HG02884 (cell line): Measurements from ENCODE around the gene EPHA1.
"Not testable (repeated sequence)": the region's sequence is repeated elsewhere in the genome, so short reads cannot be mapped to it uniquely, and the experiment has no call there.

Source experiments
- ATAC-seq: cut with Tn5 transposase; IDR thresholded peaks from one replicate; pipeline ENCODE4 v1.9.1; 2021; ENCODE audit warnings: mild to moderate bottlenecking, moderate library complexity; ENCODE audit not compliant: unreplicated experiment

The EPHA1 gene

DNA sequence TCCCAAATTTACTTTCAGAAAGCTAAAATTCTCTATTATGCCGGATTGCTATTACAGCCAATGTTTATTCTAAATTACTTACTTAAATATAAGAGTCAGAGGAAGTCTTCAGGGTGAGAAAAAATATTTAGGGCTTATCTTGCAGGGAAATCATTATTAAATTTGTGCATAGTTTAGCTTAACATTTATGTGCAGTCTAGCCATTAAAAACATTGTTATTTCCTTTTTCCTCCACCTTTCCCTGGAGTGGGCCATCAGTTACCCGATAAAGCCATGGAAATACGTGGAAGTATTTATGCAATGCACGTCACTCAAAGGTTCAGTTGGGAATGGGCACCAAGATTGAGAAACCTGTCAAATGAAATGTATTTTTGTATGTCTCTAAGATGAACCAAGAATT, 25.1 kb upstream of the EPHA1 start:
- ATAC-seq: no peak

DNA sequence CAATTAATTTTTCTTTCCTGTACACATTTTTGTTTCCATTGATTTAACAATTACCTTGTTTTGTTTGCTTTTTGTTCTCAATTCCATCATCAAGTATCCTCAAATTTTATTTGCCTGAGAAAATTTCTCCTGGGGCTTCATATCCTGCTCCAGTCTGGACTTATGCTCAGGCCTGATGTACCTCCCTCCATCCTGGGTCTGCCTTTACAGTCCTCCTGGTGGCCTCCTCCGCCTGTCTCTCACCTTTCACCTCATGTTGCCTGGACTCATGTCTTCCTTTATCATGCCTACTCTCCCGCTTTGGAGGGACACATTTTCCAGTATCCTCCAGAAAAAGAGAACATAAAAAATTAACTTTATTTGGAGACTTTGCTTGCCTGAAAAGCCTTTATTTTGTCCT, 22.5 kb upstream of the EPHA1 start:
- ATAC-seq: no peak

DNA sequence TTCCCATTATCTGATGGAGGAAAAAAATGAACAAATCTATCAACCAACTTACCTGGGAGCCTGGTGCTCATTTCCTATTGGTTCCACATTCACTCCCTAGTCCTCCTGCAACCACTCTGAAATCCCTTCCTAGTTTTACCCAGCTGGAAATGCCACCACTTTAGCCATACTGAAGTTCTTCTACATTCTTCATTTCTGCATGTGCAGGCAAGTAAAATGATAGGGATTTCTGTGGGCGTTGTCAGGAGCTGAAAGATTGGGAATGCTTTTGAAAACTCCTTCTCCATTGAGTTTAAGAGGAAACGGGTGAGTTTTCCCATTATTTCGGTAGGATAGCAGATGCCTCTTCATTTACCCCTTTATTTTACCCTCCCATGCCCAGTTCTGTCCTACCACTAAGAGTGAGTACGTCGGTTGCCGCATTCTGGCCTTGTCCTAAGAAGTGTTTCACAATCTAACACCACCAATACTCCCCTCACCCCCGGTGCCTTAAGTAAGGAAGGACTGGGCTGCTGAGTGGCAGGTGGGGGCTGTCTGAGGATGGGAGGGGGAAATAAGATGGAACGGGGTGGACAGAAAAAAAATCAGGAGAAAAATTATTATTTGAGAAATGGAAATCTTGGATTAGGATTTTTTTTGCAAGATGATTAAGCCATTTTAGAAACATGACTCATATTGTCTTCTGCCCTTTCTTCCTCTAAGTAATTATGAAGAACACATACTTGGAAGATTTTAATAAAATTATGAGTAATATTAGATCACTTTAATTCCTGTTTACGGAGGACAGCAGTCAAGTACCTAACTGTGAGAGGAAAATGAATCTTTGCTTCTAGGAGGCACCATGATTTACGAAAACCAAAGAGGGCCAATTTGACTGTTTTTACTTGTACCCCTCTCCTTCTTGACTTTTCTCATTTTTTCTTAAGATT, 21.4 kb upstream of the EPHA1 start:
- ATAC-seq: no peak

DNA sequence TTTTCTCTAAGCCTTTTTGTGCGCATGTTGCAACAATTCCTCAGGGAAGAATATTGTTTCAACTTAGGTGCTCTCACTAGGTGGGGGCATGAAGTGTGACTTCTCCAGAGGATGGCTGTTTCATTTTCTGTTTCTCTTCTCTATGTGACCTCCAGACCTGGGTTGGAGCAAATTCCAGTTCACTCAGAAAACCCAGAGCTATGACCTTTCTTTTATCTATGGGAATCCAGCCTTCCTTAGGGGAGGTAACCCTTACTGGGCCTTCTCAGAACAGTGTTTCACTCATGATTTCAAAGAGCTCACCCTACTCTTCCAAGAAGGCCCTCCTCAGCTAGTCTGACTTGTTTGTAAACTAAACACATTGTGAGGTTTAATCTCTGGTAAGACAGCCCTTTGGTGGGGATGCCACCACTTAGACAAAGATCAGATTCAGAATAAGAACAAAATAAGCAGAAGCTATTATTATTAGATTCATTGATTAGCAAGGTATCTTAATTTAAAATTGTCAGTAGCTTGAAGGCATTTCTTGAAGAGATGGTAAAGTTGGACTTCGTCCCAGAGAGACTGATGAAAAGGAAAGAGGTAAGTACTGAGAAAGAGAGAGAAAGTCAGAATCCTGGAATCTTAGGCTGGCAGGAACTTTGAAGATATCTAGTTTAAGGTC, 18.0 kb upstream of the EPHA1 start:
- no peak for ATAC-seq

DNA sequence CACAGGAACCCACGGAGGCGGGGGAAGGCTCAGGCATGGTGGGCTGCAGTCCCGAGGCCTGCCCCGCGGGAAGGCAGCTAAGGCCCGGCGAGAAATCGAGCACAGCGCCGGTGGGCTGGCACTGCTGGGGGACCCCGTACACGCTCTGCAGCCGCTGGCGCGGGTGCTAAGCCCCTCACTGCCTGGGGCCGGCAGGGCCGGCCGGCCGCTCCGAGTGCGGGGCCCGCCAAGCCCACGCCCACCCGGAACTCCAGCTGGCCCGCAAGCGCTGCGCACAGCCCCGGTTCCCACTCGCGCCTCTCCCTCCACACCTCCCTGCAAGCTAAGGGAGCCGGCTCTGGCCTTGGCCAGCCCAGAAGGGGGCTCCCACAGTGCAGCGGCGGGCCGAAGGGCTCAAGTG, 15.8 kb upstream of the EPHA1 start:
- not testable (repeated sequence) for ATAC-seq

DNA sequence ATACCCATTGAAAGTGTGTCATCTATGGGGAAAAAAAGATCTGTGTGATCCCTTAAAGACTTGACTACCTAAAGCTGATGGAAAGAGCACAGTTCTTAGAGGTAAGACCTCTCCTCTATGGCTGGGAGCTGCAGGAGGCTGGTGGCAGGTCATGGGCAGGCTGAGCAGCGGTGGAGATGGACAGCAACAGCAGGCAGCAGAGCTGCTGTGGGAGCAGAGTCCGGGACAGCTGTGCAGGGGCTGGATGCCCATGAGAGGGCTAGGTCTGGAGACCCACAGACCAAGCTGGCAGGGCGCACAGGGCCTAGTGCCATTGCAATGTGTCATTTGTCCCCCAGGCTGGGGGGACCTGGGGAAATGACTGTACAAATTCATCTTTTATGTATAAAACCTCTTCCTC, 13.4 kb upstream of the EPHA1 start:
- no peak for ATAC-seq

DNA sequence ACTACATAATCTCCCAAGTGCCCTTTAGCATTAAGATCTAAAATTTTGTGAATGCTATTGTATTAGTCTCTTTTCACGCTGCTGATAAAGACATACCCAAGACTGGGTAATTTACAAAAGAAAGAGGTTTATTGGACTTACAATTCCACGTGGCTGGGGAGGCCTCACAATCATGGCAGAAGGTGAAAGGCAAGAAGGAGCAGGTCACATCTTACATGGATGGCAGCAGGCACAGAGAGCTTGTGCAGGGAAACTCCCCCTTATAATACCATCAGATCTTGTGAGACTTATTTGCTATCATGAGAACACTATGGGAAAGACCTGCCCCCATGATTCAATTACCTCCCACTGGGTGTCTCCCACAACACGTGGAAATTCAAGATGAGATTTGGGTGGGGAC, 12.0 kb upstream of the EPHA1 start:
- ATAC-seq: not testable (repeated sequence)

DNA sequence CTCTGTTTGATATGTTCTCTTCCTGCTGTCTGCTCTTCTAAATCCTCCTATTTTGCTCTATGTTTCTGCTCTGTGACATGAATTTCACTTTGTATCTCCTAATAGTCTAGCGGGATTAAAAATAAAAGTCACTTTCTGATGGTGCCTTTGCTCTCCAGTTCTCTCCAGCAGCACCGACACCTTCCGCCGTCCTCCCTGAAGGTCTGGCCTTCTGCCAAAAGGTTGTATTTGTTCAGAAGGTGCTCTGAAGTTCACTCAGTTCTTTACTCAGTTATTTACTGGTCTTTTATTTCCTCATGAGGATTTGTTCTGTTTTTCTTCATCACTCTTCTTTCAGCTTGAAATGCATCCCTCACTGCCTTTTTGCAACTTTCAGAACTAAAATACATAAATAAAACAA, 11.2 kb upstream of the EPHA1 start:
- no peak for ATAC-seq

DNA sequence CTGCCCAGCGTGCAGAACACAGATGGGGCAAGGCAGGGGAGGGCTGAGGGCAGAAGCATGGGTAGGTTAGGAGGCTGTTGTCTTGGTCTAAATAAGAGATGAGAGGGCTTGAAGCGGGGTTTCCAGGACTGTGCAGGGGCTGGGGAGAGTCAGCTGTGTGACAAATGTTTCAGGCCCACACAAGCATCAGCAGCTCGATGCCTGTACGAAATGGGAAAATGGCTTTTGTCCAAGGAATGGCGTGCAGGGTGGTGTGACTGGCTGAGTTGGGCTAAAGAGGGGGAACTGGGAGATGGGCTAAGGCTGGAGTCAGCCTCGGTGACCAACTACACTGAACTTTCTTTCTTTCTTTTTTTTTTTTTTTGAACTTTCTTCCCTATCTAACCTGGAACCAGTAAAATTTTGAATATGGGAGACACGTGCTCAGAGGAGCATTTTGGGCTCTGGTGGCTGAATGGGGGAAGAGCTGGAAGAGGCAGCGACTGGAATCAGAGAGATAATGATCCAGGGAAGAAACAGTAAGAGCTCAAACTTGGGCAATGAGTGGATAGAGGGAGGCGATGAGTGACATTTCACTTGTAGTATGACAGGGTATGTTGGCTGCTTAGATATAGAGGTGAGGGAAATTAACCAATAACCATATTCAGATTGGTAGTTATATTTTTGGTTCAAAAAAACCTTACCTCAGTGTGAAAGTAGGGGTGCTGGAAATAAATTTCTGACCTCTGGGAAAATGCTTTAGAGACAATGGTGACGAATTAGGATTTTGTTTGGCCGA, 10.2 kb upstream of the EPHA1 start:
- ATAC-seq: no peak

DNA sequence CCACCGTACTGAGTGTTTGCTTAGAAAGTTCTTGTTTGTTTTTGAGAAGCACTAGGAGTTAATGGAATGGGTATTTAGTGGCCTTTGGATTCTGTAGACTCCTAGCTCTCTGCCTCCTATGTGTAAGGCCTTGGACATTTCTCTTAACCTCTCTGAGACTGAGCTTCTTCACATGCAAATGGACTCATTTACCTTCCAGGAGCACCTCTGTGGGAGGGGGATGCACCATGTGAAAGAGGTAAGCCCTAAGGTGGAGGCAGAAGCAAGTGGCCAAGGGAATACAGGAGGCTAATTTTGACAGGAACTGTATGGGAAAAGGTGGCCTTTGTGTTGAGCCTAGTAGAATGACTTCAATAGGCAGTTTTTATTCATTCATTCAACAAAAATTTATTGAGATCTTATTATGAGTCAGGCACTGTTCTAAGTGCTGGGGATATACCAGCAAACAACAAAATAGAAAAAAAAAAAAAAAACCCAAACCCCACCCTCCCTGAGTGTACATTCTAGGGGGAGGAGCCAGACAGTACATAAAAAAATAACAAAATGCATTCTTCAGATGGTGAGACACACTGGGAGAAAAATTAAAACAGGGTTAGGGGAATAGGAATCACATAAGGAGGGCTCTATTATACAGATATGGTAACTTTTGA, 9.2 kb upstream of the EPHA1 start:
- ATAC-seq: no peak

DNA sequence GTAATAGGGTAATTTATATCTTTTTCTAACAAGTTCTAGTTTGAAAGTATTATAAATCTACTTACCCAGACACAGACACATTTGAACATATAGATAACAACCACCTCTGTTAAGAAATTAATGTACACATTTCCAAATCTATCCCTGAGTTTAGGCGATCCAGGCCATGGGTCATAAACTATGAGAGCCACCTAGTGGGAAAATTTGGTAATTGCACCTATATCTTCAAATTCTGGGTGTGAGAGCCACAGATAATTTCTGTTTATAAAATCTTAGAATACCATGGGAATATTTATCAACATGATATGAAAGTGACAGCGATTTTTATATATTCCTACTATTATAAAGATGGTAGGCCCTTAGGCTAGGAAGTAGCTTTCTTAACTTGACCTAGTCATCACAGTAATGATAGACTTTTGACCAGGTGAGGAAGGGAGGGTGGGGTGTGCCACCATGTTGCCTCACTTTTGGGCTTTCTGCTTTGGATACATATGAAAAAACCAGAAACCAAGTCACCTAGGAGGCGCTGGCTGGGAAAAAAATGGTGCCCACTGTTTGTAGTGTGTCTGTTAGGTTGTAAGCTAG, 8.0 kb upstream of the EPHA1 start:
- peak; percentile 53 for ATAC-seq

DNA sequence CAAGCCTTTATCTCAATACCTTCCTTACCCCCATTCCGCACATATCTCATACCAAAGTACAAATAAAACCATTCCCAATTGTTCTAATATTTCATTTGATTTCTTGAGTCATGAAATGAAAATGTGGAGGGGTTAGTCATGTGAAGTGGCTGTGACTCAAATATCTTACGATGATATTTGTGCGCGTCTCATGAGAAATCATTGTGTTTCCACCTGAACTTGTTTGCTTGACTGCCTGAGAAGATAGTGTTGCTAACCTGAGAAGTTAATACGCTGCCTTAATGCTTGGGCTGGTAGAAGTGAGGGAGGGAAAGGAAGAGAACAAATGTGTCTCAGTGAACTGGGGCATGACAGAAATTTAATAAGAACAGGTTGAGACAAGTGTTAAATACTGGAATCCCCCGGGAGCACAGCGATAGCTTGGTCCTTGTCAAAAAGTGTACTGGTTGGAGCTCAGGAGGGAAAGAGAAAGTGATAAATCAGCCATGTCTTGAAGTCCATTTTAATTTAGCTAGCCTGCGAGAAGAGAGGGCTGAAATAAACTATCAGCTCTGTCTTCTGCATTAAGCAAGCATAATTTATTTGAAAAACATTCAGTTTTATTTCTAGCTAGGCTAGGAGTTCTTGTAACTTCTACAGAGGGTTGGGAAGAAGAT, 7.2 kb upstream of the EPHA1 start:
- ATAC-seq: no peak

DNA sequence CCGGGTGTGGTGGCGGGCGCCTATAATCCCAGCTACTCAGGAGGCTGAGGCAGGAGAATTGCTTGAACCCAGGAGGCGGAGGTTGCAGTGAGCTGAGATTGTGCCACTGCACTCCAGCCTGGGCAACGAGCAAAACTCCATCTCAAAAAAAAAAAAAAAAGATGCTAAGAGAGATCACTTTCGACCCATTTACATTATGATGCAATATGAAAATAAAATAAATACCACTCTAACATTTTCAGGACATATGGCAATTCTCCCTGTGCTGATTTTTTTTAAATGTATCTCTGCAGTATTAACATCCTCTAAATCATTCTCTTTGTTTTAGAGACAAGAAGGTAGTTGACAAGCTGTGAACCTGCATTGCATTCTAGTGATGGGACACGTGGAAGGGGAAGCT, 6.6 kb upstream of the EPHA1 start:
- ATAC-seq: not testable (repeated sequence)

DNA sequence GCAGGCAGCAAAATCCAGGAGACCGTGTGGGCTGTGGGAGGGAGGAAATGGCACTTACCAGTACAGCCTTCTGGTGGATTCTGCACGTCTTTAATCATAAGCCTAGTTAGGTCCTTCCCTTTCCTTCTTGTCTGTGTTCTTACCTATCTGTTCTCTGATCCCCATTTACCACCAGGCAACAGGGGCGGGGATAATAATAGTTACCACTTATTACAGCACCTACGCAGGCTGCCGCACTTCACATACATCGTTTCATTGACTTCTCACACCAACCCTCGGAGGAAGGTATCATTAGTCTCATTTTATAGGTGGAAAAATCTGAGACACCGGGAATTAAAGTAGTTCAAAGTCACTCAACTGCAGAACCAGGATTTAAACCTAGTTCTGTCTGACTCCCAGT, 4.5 kb upstream of the EPHA1 start:
- ATAC-seq: no peak

DNA sequence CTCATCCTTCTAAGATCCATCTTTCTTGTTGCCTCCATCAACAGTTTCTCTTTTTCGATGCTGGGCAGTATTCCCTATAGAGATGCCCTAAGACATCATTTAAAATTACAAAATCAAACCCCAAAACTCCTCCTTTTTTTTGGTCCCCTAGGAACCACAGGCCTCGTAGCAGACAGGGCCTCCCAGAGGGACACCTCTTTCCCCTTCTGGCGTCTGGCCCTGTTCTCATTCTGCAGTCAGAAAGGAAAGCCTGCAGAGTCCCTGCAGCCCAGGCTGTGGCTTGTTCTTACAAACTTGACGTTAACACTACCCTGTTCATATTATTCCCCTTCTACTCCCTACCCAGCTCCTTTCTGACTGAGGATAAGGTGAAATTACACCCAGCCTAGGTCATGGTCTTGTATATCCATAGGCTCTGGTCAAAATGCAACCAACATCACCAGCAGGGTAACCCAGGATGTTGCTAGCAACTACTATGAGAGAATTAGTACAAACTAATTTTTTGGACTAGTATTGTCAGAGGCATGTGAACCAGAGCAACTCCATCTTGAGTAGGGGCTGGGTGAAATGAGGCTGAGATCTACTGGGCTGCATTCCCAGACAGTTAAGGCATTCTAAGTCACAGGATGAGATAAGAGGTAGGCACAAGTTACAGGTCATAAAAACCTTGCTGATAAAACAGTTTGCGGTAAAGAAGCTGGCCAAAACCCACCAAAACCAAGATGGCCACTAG, 3.5 kb upstream of the EPHA1 start:
- ATAC-seq: no peak

DNA sequence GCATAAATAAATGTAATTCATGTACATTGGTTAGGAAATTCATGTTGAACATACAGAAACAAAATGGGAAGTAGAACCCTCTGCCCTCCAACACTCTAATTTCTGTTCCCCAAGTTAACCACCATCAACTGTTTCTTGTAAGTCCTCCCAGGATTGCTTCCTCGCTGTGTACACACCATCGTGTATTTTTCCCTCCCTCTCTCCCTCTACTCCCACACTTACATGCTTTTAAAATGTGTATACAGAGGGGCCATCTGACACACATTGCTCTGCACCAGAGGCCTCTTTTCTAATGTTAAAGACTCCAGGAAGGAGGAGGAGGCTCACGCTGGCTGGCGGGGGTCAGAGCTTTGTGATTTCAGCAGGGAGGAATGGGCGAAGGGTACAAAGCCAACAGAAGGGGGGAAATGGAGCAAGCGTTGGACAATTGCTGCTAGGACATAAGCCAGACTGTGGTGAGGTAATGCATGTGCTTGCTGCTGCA, 1.9 kb upstream of the EPHA1 start:
- no peak for ATAC-seq

DNA sequence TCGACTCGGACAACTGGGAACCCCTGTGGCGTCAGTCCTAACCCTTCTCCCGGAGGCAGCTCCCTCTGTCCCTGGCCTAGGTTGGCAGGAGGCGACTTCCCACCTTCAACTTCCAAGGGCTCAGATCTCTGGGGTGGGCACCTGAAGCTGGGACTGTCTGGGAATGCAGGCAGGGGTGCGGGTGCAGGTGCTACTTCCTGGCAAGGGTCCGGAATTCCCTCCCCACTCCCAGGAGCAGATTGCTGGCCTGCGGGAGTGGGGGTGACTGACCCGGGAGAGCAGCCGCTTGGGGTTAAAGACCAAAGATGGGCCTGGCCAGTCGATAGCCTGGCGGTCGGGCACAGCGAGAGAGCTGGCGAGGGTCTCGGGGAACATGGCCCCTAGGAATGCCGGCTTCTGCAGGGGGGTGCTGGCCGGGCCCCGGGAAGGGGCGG, 387 bp downstream of the EPHA1 start:
- ATAC-seq: no peak

DNA sequence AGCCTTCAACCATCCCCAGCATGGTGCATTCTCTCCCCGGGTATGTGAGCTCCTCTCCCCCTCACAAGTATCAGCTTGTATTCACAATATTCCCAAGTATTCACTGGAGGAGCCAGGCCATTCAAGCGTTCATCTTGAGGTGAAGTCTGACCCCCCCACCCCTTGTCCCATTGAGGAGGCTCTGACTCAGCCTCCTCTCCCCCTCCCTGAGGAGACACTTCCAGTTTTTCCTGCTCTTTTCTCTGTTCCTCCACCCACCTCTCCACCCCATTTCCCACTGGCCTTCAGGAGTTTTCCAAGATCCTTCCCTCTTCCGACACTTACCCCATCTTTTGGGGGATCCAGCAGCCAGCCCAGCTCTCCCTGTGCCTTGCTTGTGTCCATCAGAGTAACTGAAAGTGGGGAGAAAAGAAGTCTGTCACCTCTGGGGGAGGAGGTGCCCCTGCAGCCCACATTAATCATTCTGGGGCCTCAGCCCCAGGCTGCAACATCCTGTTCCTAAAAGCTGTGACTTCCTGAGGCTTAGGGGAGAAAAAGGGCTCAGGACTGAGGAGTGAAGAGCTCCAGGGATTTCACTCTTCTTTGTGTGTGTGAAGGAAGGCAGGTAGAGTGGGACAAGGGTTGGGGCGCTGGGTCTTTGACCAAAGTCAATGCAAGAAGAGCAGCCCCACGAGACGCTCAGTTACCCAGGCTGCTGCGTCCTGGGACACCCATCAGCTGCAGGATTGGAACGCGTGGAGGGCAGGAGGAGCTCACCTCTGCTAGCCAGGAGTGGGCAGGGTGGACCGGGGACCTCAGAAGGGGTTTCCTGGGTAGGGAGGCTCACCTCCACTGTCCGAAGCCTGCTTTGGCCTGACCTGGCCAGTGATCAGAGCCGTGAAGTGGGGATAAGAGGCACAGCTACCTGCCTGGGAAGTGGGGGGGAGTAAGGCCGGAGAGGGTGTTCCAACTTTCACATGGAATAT, 1.1 kb downstream of the EPHA1 start:
- no peak for ATAC-seq
